Prostate gland (tissue), 2 donors: ENCODE results near the gene LSS. TPM values are rescaled to one million over a fixed set of nuclear protein-coding genes. Genes with fewer than 3 reads are reported as not detected.

Source experiments
- DNase-seq: peaks from one replicate; pipeline ENCODE4 v3.0.0-alpha.2; 2019; ENCODE audit warnings: low spot score
- H3K27ac ChIP-seq, 2 donors: fragments of 200-600 bp; sonication (generic); 2 replicates each; pipeline ENCODE4 v1.5.1; 2017 to 2019
- H3K27me3 ChIP-seq: fragments of 200-600 bp; sonication (generic); replicated peaks from 2 replicates; pipeline ENCODE4 v1.5.1; 2019; ENCODE audit not compliant: insufficient read depth
- H3K36me3 ChIP-seq, 2 donors: fragments of 200-600 bp; sonication (generic); 1 replicate in 1 of 2; 2 replicates in 1 of 2; pipeline versions ENCODE4 v1.5.1 to v1.8.1; 2017 to 2019
- H3K4me1 ChIP-seq: fragments of 200-600 bp; sonication (generic); replicated peaks from 2 replicates; pipeline ENCODE4 v1.5.1; 2019
- H3K4me3 ChIP-seq, 2 donors: fragments of 200-600 bp; sonication (generic); 2 replicates each; pipeline ENCODE4 v1.5.1; 2017 to 2019
- H3K9me3 ChIP-seq: fragments of 200-600 bp; sonication (generic); 2 replicates; pipeline ENCODE4 v1.5.1; 2017
- CTCF ChIP-seq, 4 experiments: fragments of 200-600 bp in 2 of 4; fragments of 450-650 bp in 2 of 4; sonication (generic) in 2 of 4; IDR thresholded peaks; 1 replicate in 3 of 4; 2 replicates in 1 of 4; pipeline ENCODE4 v1.5.1; 2016 to 2019; ENCODE audit warnings: antibody characterized with exemption in 4 of 4, mild to moderate bottlenecking in 2 of 4, moderate library complexity in 2 of 4
- POLR2A ChIP-seq: fragments of 450-650 bp; IDR thresholded peaks from one replicate; pipeline ENCODE4 v1.6.1; 2016; ENCODE audit warnings: antibody characterized with exemption, mild to moderate bottlenecking
- POLR2AphosphoS5 ChIP-seq: sonication (generic); formaldehyde crosslinking; IDR thresholded peaks from one replicate; pipeline ENCODE4 v1.6.1; 2017; ENCODE audit warnings: antibody characterized with exemption
- WGBS: methylation state at CpG from one replicate; pipeline ENCODE4 v1.1.5; 2018; 5-methylcytosine and 5-hydroxymethylcytosine counted together
- intact Hi-C: fragments of 100-400 bp; cut with DNase I; formaldehyde crosslinking; loops from one replicate; pipeline ENCODE4 v1.14.2; 2022
- total RNA-seq, 2 donors: library from RNA; depleted of rRNA; stranded (reverse); fragments of >200 nt; gene quantifications; one replicate each; pipeline ENCODE4 v1.1.0, GENCODE V29; 2016

The LSS gene
- total RNA-seq, 2 donors from 2014 or later, result 95.5 to 145 TPM

GRCh38 chr21:46266946-46267345 lies 38.4 kb upstream of the LSS start:
- intact Hi-C loops, result no loop called here
- no peaks in the 10 kb centered on the region for H3K4me1 ChIP-seq
- H3K9me3 ChIP-seq, result no peaks in the 10 kb centered on the region
- DNase-seq, result no peak
- peaks cover 16 to 23% of the 10 kb centered on the region in 2 donors for H3K36me3 ChIP-seq
- H3K27ac ChIP-seq, result no peak overlapping the region
- H3K27me3 ChIP-seq, result no peaks in the 10 kb centered on the region
- TF ChIP-seq POLR2AphosphoS5 (no peak), CTCF (IDR thresholded peaks at IDR 0.05) (no peak), POLR2A (no peak)
- WGBS, result 91% methylated on average over 19 of the region's 19 CpGs
- H3K4me3 ChIP-seq, result no peak overlapping the region

- no peaks in the 10 kb centered on the region for H3K27me3 ChIP-seq
- H3K36me3 ChIP-seq, result peaks cover 17 to 23% of the 10 kb centered on the region in 2 donors
- intact Hi-C loops, result no loop called here
- TF ChIP-seq POLR2AphosphoS5 (no peak), CTCF (IDR thresholded peaks at IDR 0.05) (no peak), POLR2A (no peak)
- DNase-seq, result no peak
- no peak overlapping the region for H3K27ac ChIP-seq
- WGBS, result 83% methylated on average over 26 of the region's 26 CpGs
- no peak overlapping the region for H3K4me3 ChIP-seq
- H3K4me1 ChIP-seq, result no peaks in the 10 kb centered on the region
- no peaks in the 10 kb centered on the region for H3K9me3 ChIP-seq
Observed at GRCh38 chr21:46265736-46266525, 37.4 kb upstream of the LSS start.

- no peak for DNase-seq
- no peaks in the 10 kb centered on the region for H3K9me3 ChIP-seq
- peaks cover 21 to 26% of the 10 kb centered on the region in 2 donors for H3K36me3 ChIP-seq
- no peaks in the 10 kb centered on the region for H3K4me1 ChIP-seq
- intact Hi-C loops, result no loop called here
- H3K27me3 ChIP-seq, result no peaks in the 10 kb centered on the region
- TF ChIP-seq POLR2A (no peak), CTCF (IDR thresholded peaks at IDR 0.05) (no peak), POLR2AphosphoS5 (no peak)
- no peak overlapping the region for H3K4me3 ChIP-seq
- no peak overlapping the region for H3K27ac ChIP-seq
- 87% methylated on average over 9 of the region's 13 CpGs for WGBS
Observed at GRCh38 chr21:46264690-46265144, 36.1 kb upstream of the LSS start.

- Histone ChIP-seq H3K9me3 (no peaks in the 10 kb centered on the region), H3K27me3 (no peaks in the 10 kb centered on the region), H3K27ac (no peak overlapping the region), H3K4me3 (no peak overlapping the region), H3K4me1 (no peaks in the 10 kb centered on the region), H3K36me3 (peaks cover 19 to 23% of the 10 kb centered on the region in 2 donors)
- no peak for DNase-seq
- WGBS, result 93% methylated on average over 22 of the region's 22 CpGs
- no peak for TF ChIP-seq POLR2AphosphoS5
- TF ChIP-seq POLR2A, result no peak
- intact Hi-C loops, result no loop called here
Observed at GRCh38 chr21:46264046-46264689, 35.6 kb upstream of the LSS start.

- H3K36me3 ChIP-seq, result peaks cover 30 to 44% of the 10 kb centered on the region in 2 donors
- H3K27me3 ChIP-seq, result no peaks in the 10 kb centered on the region
- no peaks in the 10 kb centered on the region for H3K9me3 ChIP-seq
- WGBS, result 89% methylated on average over 18 of the region's 18 CpGs
- H3K4me1 ChIP-seq, result no peaks in the 10 kb centered on the region
- intact Hi-C loops, result no loop called here
- H3K27ac ChIP-seq, result no peak overlapping the region
- no peak overlapping the region for H3K4me3 ChIP-seq
- no peak for DNase-seq
- TF ChIP-seq POLR2A (no peak), CTCF (IDR thresholded peaks at IDR 0.05) (no peak), POLR2AphosphoS5 (no peak)
Observed at GRCh38 chr21:46256501-46256994, 28.0 kb upstream of the LSS start.
